Measurements from ENCODE around the gene RFX7. TPM values are rescaled to one million over a fixed set of nuclear protein-coding genes. Genes with fewer than 3 reads are reported as not detected.

Gene RFX7
- total and polyA plus RNA-seq, 4 experiments from 2014 or later, result 0.30 to 37.5 (median 19.7) TPM

DNA sequence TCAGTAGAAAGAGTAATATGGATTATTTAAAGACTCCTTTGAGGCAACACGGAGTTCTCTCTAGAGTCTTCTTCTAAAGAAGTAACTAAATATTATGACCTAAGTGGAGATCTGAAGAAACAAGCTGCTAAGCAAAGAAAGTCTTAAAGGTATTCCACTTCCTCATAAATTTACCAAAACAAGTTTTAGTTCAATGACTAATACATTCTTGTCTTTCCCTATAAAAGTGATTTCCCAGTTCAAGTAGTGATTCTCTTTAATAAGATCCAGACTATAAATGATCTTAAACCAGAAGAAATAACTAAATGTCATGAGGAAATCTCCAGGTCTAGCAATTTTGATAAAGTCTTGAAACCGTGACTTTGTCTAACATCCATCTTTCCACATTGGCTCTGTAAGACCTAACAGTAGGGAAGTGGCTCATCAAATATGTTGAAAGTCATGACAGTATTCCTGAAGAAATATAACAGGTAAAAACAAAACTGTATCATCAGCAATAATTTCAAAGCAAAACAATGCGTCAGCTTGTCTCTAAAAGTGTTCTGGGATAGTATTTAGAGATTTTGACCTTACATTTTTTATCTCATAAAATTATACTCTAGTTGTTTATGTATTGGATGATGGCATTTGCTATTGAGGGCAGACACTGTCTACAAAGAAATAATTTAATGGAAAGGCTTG lies 198.5 kb downstream of the RFX7 start:
- POLR2A ChIA-PET (ENCODE audit: partially characterized antibody), result interaction anchor here (1.4 kb wide), 1 partner anchor 17 kb away, joined by 3 read pairs; no protein-coding TSS in a partner anchor
- H3K27ac Mint-ChIP-seq, result peak overlapping the region in 1 of 7 donors; percentile 7
- H3K4me1 ChIP-seq (ENCODE audit: insufficient read depth, low read length), result peaks cover 28% of the 10 kb centered on the region

DNA sequence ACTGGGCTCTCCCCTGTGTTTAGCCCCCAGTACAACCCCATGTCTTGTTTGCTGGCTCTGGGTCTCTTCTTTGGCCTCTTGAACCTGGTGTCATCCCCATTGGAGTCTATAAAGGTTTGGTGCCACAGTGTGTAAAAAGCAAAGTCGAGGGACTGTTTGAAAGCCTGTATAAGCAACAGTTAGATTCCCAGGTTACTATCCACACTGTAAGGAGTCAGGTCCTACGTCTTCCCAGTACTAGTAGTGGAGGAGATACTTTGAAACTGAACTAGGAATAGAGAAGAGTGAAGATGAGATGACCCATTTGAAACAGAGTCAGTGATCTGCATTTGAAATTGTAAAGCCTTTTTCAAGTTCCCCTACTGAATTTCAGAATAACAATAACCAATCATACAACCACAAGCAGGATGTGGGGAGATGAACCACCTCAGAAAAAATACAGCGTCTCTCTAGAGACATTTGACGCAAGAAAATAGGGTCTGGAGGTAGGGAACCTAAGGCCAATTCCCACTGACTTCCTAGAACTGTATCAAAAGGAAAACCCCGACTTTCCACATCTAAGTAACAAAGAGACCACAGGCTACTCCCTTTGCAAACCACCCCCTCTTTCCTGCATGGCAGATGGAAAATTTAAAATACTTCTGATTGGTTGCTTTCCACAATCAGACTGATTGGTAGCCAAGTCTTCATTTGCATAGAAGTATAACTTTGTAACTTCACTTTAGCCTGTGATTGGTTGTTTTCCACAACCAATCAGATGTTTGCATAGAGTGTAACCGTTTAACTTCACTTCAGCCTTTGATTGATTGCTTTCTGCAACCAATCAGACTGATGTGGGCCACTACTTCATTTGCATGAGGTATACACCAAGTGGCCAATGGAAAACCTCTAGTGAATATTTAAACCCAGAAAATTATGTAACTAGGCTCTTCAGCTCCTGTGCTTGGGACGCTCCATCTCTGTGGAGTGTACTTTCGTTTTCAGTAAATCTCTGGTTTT lies 200.4 kb downstream of the RFX7 start:
- DNase-seq, result peak; percentile 82 to 90 (median 84)
- ChIA-PET CTCF (ENCODE audit: partially characterized antibody) (interaction anchor here (1.3 to 4.1 kb wide), 4 partner anchors 10 to 270 kb away, joined by 3 to 25 read pairs (median 4); no protein-coding TSS in a partner anchor), POLR2A (ENCODE audit: partially characterized antibody) (interaction anchor here (0.7 to 2.1 kb wide), 4 partner anchors 9 to 202 kb away, joined by 3 to 7 read pairs (median 3); no protein-coding TSS in a partner anchor)
- Mint-ChIP-seq H3K4me1 (peaks cover 22 to 43% (median 35%) of the 10 kb centered on the region in 4 donors), H3K27ac (peak overlapping the region; percentile 90 to 99 (median 93)), H3K4me3 (peak overlapping the region; percentile 71 to 86 (median 79)), H3K27me3 (no peaks in the 10 kb centered on the region), H3K36me3 (peaks cover 0 to 7% of the 10 kb centered on the region in 2 donors), H3K9me3 (peaks cover 0 to 5% (median 0%) of the 10 kb centered on the region in 8 donors)
- no peaks in the 10 kb centered on the region for H3K36me3 ChIP-seq (ENCODE audit: insufficient read depth, low read length)
- intact Hi-C loops (cut with micrococcal nuclease), result loop anchor here (1.0 to 2.0 kb wide), 3 partner anchors 9 to 202 kb away; partner anchors contain the start of gene NEDD4
- peak overlapping the region; percentile 7 to 13 for H3K4me3 ChIP-seq (ENCODE audit: low read length in 2 of 2)
- H3K9me3 ChIP-seq (ENCODE audit: control insufficient read depth in 1 of 2, low read length in 2 of 2), result no peaks in the 10 kb centered on the region
- no peaks in the 10 kb centered on the region for H3K27me3 ChIP-seq (ENCODE audit: insufficient read depth, low read length)
- H3K4me1 ChIP-seq (ENCODE audit: insufficient read depth, low read length), result peaks cover 36% of the 10 kb centered on the region
- H3K27ac ChIP-seq (ENCODE audit: low read depth, low read length), result peak overlapping the region; percentile 72

More for the DNA sequence above, 198.5 kb downstream of the RFX7 start:
- peaks cover 0 to 7% of the 10 kb centered on the region in 2 donors for H3K36me3 Mint-ChIP-seq
- Histone ChIP-seq H3K9me3 (ENCODE audit: control insufficient read depth in 1 of 2, low read length in 2 of 2) (no peaks in the 10 kb centered on the region), H3K27me3 (ENCODE audit: insufficient read depth, low read length) (no peaks in the 10 kb centered on the region), H3K4me3 (ENCODE audit: low read length in 2 of 2) (no peak overlapping the region), H3K27ac (ENCODE audit: low read depth, low read length) (no peak overlapping the region), H3K36me3 (ENCODE audit: insufficient read depth, low read length) (no peaks in the 10 kb centered on the region)
- CTCF ChIA-PET (ENCODE audit: partially characterized antibody), result no interaction called here
- H3K4me3 Mint-ChIP-seq, result no peak overlapping the region
- peaks cover 0 to 5% (median 0%) of the 10 kb centered on the region in 8 donors for H3K9me3 Mint-ChIP-seq
- DNase-seq, result no peak
- intact Hi-C loops (cut with micrococcal nuclease), result no loop called here
- H3K27me3 Mint-ChIP-seq, result no peaks in the 10 kb centered on the region
- peaks cover 18 to 32% (median 24%) of the 10 kb centered on the region in 4 donors for H3K4me1 Mint-ChIP-seq

DNA sequence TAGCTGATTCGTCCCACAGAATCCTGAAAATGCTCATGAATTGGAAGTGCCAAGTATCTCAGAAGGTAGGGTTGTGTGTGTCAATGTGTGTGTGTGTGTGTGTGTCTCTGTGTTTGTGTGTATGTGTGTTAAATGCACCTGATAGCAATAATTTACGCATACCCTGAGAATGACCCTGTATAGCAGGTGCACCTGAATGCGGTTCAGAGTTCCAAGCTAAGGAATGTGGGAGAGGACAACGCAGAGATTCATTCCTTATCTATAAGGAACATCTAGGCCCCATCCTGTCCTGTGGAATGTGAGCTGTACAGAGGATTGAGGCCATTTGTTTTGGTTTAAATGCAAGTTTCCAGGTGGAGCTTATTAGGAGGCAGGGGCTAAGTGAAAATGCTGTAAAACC lies 201.2 kb downstream of the RFX7 start:
- Histone ChIP-seq H3K4me3 (ENCODE audit: low read length in 2 of 2) (peak overlapping the region in 1 of 2 donors; percentile 13), H3K36me3 (ENCODE audit: insufficient read depth, low read length) (no peaks in the 10 kb centered on the region), H3K9me3 (ENCODE audit: control insufficient read depth in 1 of 2, low read length in 2 of 2) (no peaks in the 10 kb centered on the region), H3K27me3 (ENCODE audit: insufficient read depth, low read length) (no peaks in the 10 kb centered on the region), H3K4me1 (ENCODE audit: insufficient read depth, low read length) (peaks cover 43% of the 10 kb centered on the region), H3K27ac (ENCODE audit: low read depth, low read length) (peak overlapping the region; percentile 72)
- POLR2A ChIA-PET (ENCODE audit: partially characterized antibody), result interaction anchor here (1.0 to 2.1 kb wide), 2 partner anchors 48 to 203 kb away, joined by 3 to 7 read pairs; no protein-coding TSS in a partner anchor
- Mint-ChIP-seq H3K27me3 (no peaks in the 10 kb centered on the region), H3K36me3 (peaks cover 0 to 7% of the 10 kb centered on the region in 2 donors), H3K27ac (peak overlapping the region; percentile 90 to 99 (median 93)), H3K4me1 (peaks cover 27 to 50% (median 40%) of the 10 kb centered on the region in 4 donors), H3K4me3 (peak overlapping the region in 7 of 8 donors; percentile 44 to 86 (median 69)), H3K9me3 (peaks cover 0 to 5% (median 0%) of the 10 kb centered on the region in 8 donors)
- CTCF ChIA-PET (ENCODE audit: partially characterized antibody), result interaction anchor here (1.1 to 4.1 kb wide), 5 partner anchors 11 to 269 kb away, joined by 3 to 25 read pairs (median 3); no protein-coding TSS in a partner anchor
- intact Hi-C loops (cut with micrococcal nuclease), result loop anchor here (2.0 kb wide), 1 partner anchor 202 kb away; no protein-coding TSS in a partner anchor
- DNase-seq, result no peak

GRCh38 chr15:56042031-56042430 lies 201.6 kb downstream of the RFX7 start:
- peaks cover 27 to 52% (median 40%) of the 10 kb centered on the region in 4 donors for H3K4me1 Mint-ChIP-seq

GRCh38 chr15:56040081-56041035 lies 203.3 kb downstream of the RFX7 start:
- Histone ChIP-seq H3K9me3 (ENCODE audit: control insufficient read depth in 1 of 2, low read length in 2 of 2) (no peaks in the 10 kb centered on the region), H3K27ac (ENCODE audit: low read depth, low read length) (no peak overlapping the region), H3K36me3 (ENCODE audit: insufficient read depth, low read length) (no peaks in the 10 kb centered on the region), H3K27me3 (ENCODE audit: insufficient read depth, low read length) (no peaks in the 10 kb centered on the region), H3K4me1 (ENCODE audit: insufficient read depth, low read length) (peaks cover 43% of the 10 kb centered on the region), H3K4me3 (ENCODE audit: low read length in 2 of 2) (no peak overlapping the region)
- ChIA-PET POLR2A (ENCODE audit: partially characterized antibody) (interaction anchor here (1.3 kb wide), 1 partner anchor 204 kb away, joined by 3 read pairs; no protein-coding TSS in a partner anchor), CTCF (ENCODE audit: partially characterized antibody) (interaction anchor here (4.1 kb wide), 1 partner anchor 13 kb away, joined by 25 read pairs; no protein-coding TSS in a partner anchor)
- peaks cover 27 to 52% (median 40%) of the 10 kb centered on the region in 4 donors for H3K4me1 Mint-ChIP-seq
- intact Hi-C loops (cut with micrococcal nuclease), result no loop called here
- no peak overlapping the region for H3K27ac Mint-ChIP-seq
- peaks cover 3 to 7% of the 10 kb centered on the region in 2 donors for H3K36me3 Mint-ChIP-seq
- H3K4me3 Mint-ChIP-seq, result no peak overlapping the region
- peaks cover 0 to 2% (median 0%) of the 10 kb centered on the region in 8 donors for H3K9me3 Mint-ChIP-seq
- DNase-seq, result peak in 1 of 5 donors; percentile 49
- no peaks in the 10 kb centered on the region for H3K27me3 Mint-ChIP-seq

More at GRCh38 chr15:56042031-56042430, 201.6 kb downstream of the RFX7 start:
- Mint-ChIP-seq H3K27ac (peak overlapping the region; percentile 90 to 99 (median 93)), H3K27me3 (no peaks in the 10 kb centered on the region), H3K4me3 (peak overlapping the region in 5 of 8 donors; percentile 45 to 86 (median 67)), H3K9me3 (peaks cover 0 to 5% (median 0%) of the 10 kb centered on the region in 8 donors), H3K36me3 (peaks cover under 1 to 7% of the 10 kb centered on the region in 2 donors)
- no peaks in the 10 kb centered on the region for H3K27me3 ChIP-seq (ENCODE audit: insufficient read depth, low read length)
- POLR2A ChIA-PET (ENCODE audit: partially characterized antibody), result interaction anchor here (1.0 kb wide), 1 partner anchor 48 kb away, joined by 3 read pairs; no protein-coding TSS in a partner anchor
- no peak overlapping the region for H3K27ac ChIP-seq (ENCODE audit: low read depth, low read length)
- CTCF ChIA-PET (ENCODE audit: partially characterized antibody), result interaction anchor here (1.1 to 4.1 kb wide), 5 partner anchors 11 to 269 kb away, joined by 3 to 25 read pairs (median 3); no protein-coding TSS in a partner anchor
- H3K4me1 ChIP-seq (ENCODE audit: insufficient read depth, low read length), result peaks cover 43% of the 10 kb centered on the region
- no peaks in the 10 kb centered on the region for H3K9me3 ChIP-seq (ENCODE audit: control insufficient read depth in 1 of 2, low read length in 2 of 2)
- intact Hi-C loops (cut with micrococcal nuclease), result loop anchor here (2.0 kb wide), 1 partner anchor 203 kb away; no protein-coding TSS in a partner anchor
- H3K4me3 ChIP-seq (ENCODE audit: low read length in 2 of 2), result no peak overlapping the region
- DNase-seq, result no peak
- H3K36me3 ChIP-seq (ENCODE audit: insufficient read depth, low read length), result no peaks in the 10 kb centered on the region

DNA sequence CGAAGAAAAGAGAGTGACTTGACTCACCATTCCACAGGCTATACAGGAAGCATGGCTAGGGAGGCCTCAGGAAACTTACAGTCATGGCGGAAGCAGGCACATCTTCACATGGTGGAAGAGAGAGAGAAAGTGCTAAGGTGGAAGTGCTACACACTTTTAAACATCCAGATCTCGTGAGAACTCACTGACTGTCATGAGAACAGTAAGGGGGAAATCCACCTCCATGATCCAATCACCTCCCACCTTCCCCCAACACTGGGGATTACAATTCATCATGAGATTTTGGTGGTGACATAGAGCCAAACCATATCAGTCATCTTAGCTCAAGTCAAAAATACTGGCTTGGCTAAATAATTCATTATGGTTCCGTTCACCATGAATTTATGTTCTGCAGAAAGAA lies 205.0 kb downstream of the RFX7 start:
- POLR2A ChIA-PET (ENCODE audit: partially characterized antibody), result no interaction called here
- peaks cover 37% of the 10 kb centered on the region for H3K4me1 ChIP-seq (ENCODE audit: insufficient read depth, low read length)
- no peak overlapping the region for H3K27ac ChIP-seq (ENCODE audit: low read depth, low read length)
- Mint-ChIP-seq H3K4me3 (peak overlapping the region in 1 of 8 donors; percentile 36), H3K9me3 (peaks cover 0 to 2% (median 0%) of the 10 kb centered on the region in 8 donors), H3K27ac (peak overlapping the region in 3 of 7 donors; percentile 54 to 75 (median 68)), H3K36me3 (peaks cover 3 to 6% of the 10 kb centered on the region in 2 donors), H3K4me1 (peaks cover 23 to 44% (median 34%) of the 10 kb centered on the region in 4 donors), H3K27me3 (no peaks in the 10 kb centered on the region)
- DNase-seq, result no peak
- CTCF ChIA-PET (ENCODE audit: partially characterized antibody), result interaction anchor here (1.2 to 1.3 kb wide), 2 partner anchors 12 to 45 kb away, joined by 3 to 5 read pairs; partner anchors contain the start of gene NEDD4
- no peaks in the 10 kb centered on the region for H3K9me3 ChIP-seq (ENCODE audit: control insufficient read depth in 1 of 2, low read length in 2 of 2)
- H3K36me3 ChIP-seq (ENCODE audit: insufficient read depth, low read length), result no peaks in the 10 kb centered on the region
- intact Hi-C loops (cut with micrococcal nuclease), result no loop called here
- no peaks in the 10 kb centered on the region for H3K27me3 ChIP-seq (ENCODE audit: insufficient read depth, low read length)
- no peak overlapping the region for H3K4me3 ChIP-seq (ENCODE audit: low read length in 2 of 2)

Data from CD4-positive, alpha-beta memory T cell (primary cell).